Measurements from ENCODE around the gene TBPL2.

DNA sequence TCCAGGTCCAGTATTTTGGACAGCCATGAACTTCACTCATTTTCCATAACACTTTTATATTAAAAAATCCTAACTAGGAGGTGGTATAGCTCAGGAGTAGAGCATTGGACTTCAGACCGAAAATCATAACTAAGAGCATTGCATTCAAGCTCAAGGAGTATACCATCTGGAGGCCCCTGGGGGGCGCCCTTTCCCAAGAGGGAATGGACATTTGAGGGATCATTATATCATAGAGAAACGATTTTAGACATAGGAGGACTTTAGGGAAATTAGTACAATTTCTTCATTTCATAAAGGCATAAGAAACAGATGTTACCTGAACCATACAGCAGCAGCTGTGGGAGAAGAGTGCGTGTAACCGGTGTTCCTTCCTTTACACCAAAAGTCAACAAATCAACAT, 23.6 kb downstream of the TBPL2 start:
- TF ChIP-seq ZNF19 (tag by site-specific recombination; IDR thresholded peaks at IDR 0.05; ENCODE audit: low read depth) = no peak
- no peak for TF ChIP-seq ZNF416 (tag by site-specific recombination; IDR thresholded peaks at IDR 0.05)
- TF ChIP-seq, protein P1, sequence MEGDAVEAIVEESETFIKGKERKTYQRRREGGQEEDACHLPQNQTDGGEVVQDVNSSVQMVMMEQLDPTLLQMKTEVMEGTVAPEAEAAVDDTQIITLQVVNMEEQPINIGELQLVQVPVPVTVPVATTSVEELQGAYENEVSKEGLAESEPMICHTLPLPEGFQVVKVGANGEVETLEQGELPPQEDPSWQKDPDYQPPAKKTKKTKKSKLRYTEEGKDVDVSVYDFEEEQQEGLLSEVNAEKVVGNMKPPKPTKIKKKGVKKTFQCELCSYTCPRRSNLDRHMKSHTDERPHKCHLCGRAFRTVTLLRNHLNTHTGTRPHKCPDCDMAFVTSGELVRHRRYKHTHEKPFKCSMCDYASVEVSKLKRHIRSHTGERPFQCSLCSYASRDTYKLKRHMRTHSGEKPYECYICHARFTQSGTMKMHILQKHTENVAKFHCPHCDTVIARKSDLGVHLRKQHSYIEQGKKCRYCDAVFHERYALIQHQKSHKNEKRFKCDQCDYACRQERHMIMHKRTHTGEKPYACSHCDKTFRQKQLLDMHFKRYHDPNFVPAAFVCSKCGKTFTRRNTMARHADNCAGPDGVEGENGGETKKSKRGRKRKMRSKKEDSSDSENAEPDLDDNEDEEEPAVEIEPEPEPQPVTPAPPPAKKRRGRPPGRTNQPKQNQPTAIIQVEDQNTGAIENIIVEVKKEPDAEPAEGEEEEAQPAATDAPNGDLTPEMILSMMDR (tag by site-specific recombination; IDR thresholded peaks at IDR 0.05) = no peak
